HG02798 (cell line): ENCODE results near the gene C20orf173.
"Not testable (repeated sequence)": the region's sequence is repeated elsewhere in the genome, so short reads cannot be mapped to it uniquely, and the experiment has no call there.

ENCODE experiments used
- ATAC-seq: cut with Tn5 transposase; IDR thresholded peaks from one replicate; pipeline ENCODE4 v1.9.1; 2021; ENCODE audit warnings: mild to moderate bottlenecking; ENCODE audit not compliant: unreplicated experiment, poor library complexity

Gene C20orf173

GRCh38 chr20:35551503-35551902 lies 22.1 kb upstream of the C20orf173 start:
- no peak for ATAC-seq

- no peak for ATAC-seq
Observed at GRCh38 chr20:35547329-35547728, 17.9 kb upstream of the C20orf173 start.

GRCh38 chr20:35546127-35546526 lies 16.7 kb upstream of the C20orf173 start:
- no peak for ATAC-seq

GRCh38 chr20:35544941-35545340 lies 15.5 kb upstream of the C20orf173 start:
- ATAC-seq = not testable (repeated sequence)

GRCh38 chr20:35544436-35544835 lies 15.0 kb upstream of the C20orf173 start:
- ATAC-seq = peak; percentile 23

GRCh38 chr20:35542990-35543389 lies 13.5 kb upstream of the C20orf173 start:
- ATAC-seq = no peak

GRCh38 chr20:35541783-35542662 lies 12.6 kb upstream of the C20orf173 start, which contains the start of gene ERGIC3:
TSS of gene ERGIC3 (plus strand) at chr20:35542078. CDS start at chr20:35542098, 20 bp downstream.
- peak; percentile 77 for ATAC-seq

- ATAC-seq = no peak
Observed at GRCh38 chr20:35541118-35541782, 11.8 kb upstream of the C20orf173 start.

- peak; percentile 83 for ATAC-seq
Observed at GRCh38 chr20:35539756-35540212, 10.3 kb upstream of the C20orf173 start.

GRCh38 chr20:35527122-35527769 lies 2.2 kb downstream of the C20orf173 start:
- ATAC-seq = no peak

GRCh38 chr20:35525639-35526038 lies 3.8 kb downstream of the C20orf173 start:
- no peak for ATAC-seq

- ATAC-seq = no peak
Observed at GRCh38 chr20:35523298-35523888, 6.1 kb downstream of the C20orf173 start.

- ATAC-seq = no peak
Observed at GRCh38 chr20:35518955-35519354, 10.5 kb downstream of the C20orf173 start.

GRCh38 chr20:35517767-35518166 lies 11.7 kb downstream of the C20orf173 start:
- ATAC-seq = not testable (repeated sequence)

- no peak for ATAC-seq
Observed at GRCh38 chr20:35517125-35517524, 12.3 kb downstream of the C20orf173 start.

- no peak for ATAC-seq
Observed at GRCh38 chr20:35515949-35516645, 13.4 kb downstream of the C20orf173 start.

- no peak for ATAC-seq
Observed at GRCh38 chr20:35515341-35515740, 14.1 kb downstream of the C20orf173 start.

GRCh38 chr20:35514371-35514932 lies 15.0 kb downstream of the C20orf173 start:
- ATAC-seq = no peak

- no peak for ATAC-seq
Observed at GRCh38 chr20:35511814-35512420, 17.5 kb downstream of the C20orf173 start.
